ENCODE data around the gene COL8A2.

The COL8A2 gene

DNA sequence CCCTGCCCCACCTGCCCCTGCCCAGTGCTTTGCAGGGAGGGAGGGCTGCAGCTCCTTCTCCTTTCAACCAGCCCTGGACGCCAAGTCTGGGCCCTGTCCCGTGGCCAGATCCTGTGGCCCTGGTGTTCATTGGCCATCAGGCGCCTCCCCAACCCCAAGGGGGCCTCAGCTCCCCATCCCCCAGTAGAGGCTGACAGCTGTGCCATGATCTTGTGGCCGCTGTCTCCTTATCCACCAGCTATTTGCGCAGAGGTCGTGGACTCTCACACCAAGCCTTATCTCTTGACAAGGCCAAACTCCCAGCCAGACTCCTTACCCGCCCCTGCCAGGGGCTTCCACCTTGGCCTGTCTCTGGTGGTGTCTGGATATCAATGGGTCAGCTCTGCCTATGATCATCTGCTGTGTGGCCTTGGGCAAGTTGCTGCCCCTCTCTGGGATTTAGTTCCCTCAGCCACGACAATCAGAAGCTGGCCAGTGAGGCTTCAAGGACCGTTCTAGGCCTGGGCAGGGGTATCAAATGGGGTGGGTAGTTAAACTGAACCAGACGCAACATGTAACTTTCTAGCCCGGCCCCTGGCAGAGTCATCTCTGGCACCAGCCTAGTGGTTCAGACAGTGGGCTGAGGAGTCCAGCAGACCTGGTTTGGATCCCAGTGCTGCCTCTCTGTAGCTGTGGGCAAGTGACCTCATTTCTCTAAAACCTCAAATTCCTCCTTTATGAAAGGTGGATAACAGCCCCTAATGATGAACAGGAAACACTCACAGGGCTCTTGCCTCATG is 3.3 kb upstream of the COL8A2 start:
- no peak overlapping the region for H3K4me3 ChIP-seq (ENCODE audit: low read length)
- TF ChIP-seq, protein P1, sequence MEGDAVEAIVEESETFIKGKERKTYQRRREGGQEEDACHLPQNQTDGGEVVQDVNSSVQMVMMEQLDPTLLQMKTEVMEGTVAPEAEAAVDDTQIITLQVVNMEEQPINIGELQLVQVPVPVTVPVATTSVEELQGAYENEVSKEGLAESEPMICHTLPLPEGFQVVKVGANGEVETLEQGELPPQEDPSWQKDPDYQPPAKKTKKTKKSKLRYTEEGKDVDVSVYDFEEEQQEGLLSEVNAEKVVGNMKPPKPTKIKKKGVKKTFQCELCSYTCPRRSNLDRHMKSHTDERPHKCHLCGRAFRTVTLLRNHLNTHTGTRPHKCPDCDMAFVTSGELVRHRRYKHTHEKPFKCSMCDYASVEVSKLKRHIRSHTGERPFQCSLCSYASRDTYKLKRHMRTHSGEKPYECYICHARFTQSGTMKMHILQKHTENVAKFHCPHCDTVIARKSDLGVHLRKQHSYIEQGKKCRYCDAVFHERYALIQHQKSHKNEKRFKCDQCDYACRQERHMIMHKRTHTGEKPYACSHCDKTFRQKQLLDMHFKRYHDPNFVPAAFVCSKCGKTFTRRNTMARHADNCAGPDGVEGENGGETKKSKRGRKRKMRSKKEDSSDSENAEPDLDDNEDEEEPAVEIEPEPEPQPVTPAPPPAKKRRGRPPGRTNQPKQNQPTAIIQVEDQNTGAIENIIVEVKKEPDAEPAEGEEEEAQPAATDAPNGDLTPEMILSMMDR (conservative IDR thresholded peaks at IDR 0.05; ENCODE audit: low read length): no peak
- peak; percentile 87 for DNase-seq (ENCODE audit: low read depth)

DNA sequence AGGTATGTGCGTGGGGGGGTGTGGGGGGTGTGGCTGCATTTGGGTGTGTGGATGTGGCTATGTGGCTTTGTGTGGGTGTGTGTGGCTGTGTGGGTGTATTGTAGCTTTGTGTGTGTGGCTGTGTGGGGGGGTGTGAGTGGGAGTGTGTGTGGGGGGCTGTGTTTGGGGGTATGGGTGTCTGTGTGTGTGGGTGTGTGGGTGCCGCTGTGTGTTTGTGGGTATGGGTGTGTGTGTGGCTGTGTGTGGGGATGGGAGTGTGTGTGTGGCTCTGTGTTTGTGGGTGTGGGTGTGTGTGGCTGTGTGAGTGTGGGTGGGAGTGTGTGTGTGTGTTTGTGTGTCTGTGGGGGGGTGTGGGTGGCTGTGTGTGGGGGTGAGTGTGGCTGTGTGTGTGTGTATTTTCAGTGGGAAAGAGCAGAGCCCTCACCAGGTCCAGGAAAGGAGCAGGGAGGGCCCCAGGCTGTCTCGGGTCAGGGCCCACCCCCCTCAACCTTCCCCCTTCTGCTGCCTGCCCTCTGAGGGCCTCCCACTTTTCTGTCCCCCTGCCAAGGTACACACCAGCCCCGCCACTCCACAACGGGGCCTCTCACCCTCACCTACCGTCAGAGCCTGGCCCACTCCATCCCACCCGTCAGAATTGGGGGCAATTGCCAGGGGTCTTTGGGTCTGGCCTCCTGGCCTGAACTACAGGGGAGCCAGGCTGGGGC is 1.9 kb upstream of the COL8A2 start:
- TF ChIP-seq, protein P1 (conservative IDR thresholded peaks at IDR 0.05; ENCODE audit: low read length): no peak
- no peak overlapping the region for H3K4me3 ChIP-seq (ENCODE audit: low read length)
- DNase-seq (ENCODE audit: low read depth): no peak

DNA sequence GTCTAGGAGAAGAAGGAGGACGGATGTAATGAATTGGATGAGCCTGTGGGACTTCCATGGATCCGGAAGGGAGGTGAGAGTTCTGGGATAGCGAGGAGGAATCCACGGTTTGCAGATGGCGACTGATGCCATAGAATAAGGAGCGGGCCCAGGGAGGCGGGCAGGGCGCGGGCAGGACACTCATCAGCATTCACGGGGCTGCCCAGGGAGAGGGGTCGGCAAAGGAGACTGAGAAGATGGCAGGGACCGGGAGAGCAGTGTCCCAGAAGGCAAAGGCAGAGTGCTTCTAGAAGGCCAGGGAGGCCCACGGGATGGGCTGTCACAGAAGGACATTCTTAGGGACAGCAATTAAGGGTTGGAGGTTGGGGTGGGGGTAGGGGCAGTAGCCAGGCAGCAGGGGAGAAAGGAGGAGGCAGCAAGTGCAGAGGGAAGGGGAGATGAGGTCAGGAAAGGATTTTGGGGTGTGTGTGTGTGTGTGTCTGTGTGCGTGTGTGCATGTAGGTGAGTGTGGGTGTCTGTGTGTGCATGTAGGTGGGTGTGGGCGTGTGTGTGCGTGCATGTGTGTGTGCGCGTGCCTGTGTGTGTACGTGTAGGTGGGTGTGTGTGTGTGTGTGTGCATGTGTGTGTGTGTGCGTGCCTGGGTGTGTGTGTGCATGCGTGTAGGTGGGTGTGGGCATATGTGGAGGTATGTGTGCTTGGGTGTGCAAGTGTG is 1.1 kb upstream of the COL8A2 start:
- DNase-seq (ENCODE audit: low read depth): no peak
- H3K4me3 ChIP-seq (ENCODE audit: low read length): no peak overlapping the region
- TF ChIP-seq, protein P1 (conservative IDR thresholded peaks at IDR 0.05; ENCODE audit: low read length): no peak

DNA sequence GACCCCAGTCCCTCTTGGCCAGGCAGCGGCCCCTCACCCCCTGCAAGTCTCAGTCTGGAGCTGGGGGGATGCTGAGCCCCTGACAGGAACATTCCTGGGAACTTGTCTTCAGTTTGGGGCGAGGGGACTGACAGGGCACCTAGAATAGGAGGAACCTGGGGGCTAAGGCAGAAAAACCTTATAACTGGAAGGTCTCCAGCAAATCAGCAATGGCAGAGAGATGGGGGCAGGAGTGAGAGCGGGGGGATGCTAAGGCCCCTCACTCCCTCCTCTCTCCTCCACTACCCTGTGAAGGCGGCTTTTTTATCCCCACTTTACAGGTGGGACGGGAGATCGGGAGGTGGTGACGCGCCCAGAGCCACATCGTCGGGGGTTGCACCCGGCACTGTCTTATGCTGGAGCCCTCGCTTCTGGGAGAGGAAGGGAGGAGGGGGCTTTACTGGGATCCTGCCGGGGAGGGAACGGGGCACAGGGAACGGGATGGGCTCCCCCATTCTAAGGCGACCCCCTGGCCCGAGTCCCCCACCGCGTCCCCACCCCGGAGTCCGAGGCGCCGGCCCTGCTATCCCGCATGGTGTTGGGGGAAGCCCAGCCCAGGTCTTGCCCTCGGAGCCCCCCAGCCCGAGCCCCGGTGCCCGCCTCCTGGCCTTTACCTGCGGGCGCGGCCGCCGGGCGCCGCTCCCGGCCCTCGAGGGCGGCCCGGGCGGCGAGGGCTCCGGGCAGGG is 456 bp downstream of the COL8A2 start:
- TF ChIP-seq, protein P1 (conservative IDR thresholded peaks at IDR 0.05; ENCODE audit: low read length): no peak
- DNase-seq (ENCODE audit: low read depth): no peak
- peak overlapping the region; percentile 39 for H3K4me3 ChIP-seq (ENCODE audit: low read length)

DNA sequence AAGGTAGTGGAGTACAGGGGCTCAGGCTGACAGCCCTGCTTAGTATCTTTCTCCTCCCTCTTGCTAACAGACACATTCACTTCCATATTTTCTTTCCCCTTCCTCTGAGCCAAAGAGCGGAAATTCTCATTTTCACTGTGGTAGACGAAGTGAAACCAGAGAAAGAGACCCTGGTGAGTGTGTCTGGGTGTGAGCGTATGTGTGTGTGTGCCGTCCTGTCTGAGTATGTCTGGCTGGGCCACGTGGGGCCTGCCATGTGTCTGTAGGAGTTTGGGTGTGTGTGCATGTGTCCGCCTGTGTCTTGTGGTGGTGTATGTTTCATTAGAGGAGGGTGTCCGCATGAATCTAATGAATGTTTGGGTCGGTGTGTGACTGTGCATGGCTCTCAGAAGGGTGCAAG is 1.7 kb downstream of the COL8A2 start:
- no peak overlapping the region for H3K4me3 ChIP-seq (ENCODE audit: low read length)
- DNase-seq (ENCODE audit: low read depth): peak; percentile 37
- TF ChIP-seq, protein P1 (conservative IDR thresholded peaks at IDR 0.05; ENCODE audit: low read length): no peak

DNA sequence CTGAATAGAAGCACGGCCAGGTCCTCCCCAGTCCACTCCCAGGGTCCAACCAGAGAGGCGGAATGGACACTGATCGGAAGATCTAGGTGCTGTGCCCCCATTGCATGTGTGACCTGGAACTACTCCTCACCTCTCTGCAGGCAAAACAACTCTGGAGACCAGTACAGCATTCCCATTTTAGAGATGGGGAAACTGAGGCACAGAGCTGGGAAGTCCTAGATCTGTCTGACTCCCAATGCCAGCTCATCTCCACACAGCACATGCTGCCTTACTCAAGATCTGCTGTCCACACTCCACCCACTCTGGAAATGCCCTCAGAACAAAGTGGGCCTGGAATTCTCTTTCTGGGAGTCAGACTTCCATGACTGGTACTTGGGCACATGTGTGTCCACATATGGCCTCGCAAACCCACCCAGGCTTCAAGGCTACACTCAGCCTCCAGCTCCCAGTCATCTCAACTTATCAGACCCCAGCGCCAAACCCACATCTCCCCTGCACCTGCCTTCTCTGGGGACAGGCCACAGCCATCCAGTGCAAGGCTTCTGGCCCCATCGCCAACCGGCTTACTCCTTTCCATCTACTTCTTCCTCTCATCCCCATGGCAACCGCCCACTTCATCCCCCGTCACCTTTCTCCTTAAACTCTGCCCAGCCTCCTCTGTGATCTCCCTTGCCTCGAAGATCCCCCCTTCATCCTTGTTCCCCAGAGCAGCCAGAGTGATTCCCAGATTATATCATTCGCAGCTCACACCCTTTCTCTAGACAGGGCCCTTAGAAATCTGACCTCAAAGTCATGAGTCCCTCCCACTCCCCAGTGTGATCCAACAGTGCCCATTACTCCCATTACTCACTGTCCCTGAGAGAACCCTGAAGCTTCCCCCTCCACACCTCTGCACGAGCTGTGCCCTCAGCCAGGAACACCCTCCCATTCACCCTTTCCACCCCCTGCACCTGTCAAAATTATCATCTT is 2.7 kb downstream of the COL8A2 start:
- TF ChIP-seq, protein P1 (conservative IDR thresholded peaks at IDR 0.05; ENCODE audit: low read length): no peak
- DNase-seq (ENCODE audit: low read depth): no peak
- H3K4me3 ChIP-seq (ENCODE audit: low read length): no peak overlapping the region

All from AG10803 (cell line).